Tibial nerve (tissue), 4 donors: Measurements from ENCODE around the gene TYW1. TPM values are rescaled to one million over a fixed set of nuclear protein-coding genes. Genes with fewer than 3 reads are reported as not detected.
A peak's percentile ranks its signal among the peaks of the same experiment; 100 is the strongest.
"Not testable (repeated sequence)": the region's sequence is repeated elsewhere in the genome, so short reads cannot be mapped to it uniquely, and the experiment has no call there.

Experiments
- DNase-seq, 2 donors: peaks; one replicate each; pipeline ENCODE4 v3.0.0-alpha.2; 2019; ENCODE audit warnings: low spot score in 2 of 2
- H3K27ac ChIP-seq, 4 donors: fragments of 200-600 bp; sonication (generic) in 3 of 4; one replicate each; pipeline ENCODE4 v1.5.1; 2017 to 2019; ENCODE audit warnings: mild to moderate bottlenecking in 1 of 4
- H3K27me3 ChIP-seq, 2 donors: fragments of 200-600 bp; sonication (generic) in 1 of 2; one replicate each; pipeline versions ENCODE4 v1.5.1 to v1.6.0; 2017 to 2019
- H3K36me3 ChIP-seq, 3 donors: fragments of 200-600 bp; sonication (generic); one replicate each; pipeline ENCODE4 v1.5.1; 2018 to 2019
- H3K4me1 ChIP-seq, 4 donors: fragments of 200-600 bp; sonication (generic) in 3 of 4; one replicate each; pipeline ENCODE4 v1.5.1; 2017 to 2019
- H3K4me3 ChIP-seq, 4 donors: fragments of 200-600 bp; sonication (generic) in 3 of 4; one replicate each; pipeline ENCODE4 v1.5.1; 2017 to 2019; ENCODE audit warnings: mild to moderate bottlenecking in 1 of 4, moderate library complexity in 1 of 4
- H3K9me3 ChIP-seq, 4 donors: fragments of 200-600 bp; sonication (generic) in 3 of 4; one replicate each; pipeline ENCODE4 v1.5.1; 2017 to 2019
- EP300 ChIP-seq, 2 donors: sonication (generic); formaldehyde crosslinking; IDR thresholded peaks; one replicate each; pipeline ENCODE4 v1.6.1; 2017; ENCODE audit warnings: antibody characterized with exemption in 2 of 2, mild to moderate bottlenecking in 1 of 2
- POLR2A ChIP-seq, 2 donors: fragments of 450-650 bp; IDR thresholded peaks; one replicate each; pipeline ENCODE4 v1.6.1; 2017; ENCODE audit warnings: antibody characterized with exemption in 2 of 2, mild to moderate bottlenecking in 2 of 2, moderate library complexity in 2 of 2
- WGBS, 2 donors: methylation state at CpG; one replicate each; pipeline ENCODE4 v1.1.5; 2018; 5-methylcytosine and 5-hydroxymethylcytosine counted together
- total RNA-seq, 4 donors: library from RNA; depleted of rRNA; stranded (reverse); fragments of >200 nt; gene quantifications; one replicate each; pipeline ENCODE4 v1.1.0, GENCODE V29; 2016
- TF ChIP-seq, protein P1 (sequence below), 5 experiments: fragments of 200-600 bp in 3 of 5; fragments of 450-650 bp in 2 of 5; sonication (generic) in 3 of 5; IDR thresholded peaks; one replicate each; pipeline ENCODE4 v1.5.1; 2016 to 2019; ENCODE audit warnings: antibody characterized with exemption in 5 of 5, mild to moderate bottlenecking in 3 of 5, moderate library complexity in 2 of 5

Gene TYW1
- total RNA-seq, 4 donors from 2014 or later, result 18.6 to 53.1 (median 28.3) TPM

DNA sequence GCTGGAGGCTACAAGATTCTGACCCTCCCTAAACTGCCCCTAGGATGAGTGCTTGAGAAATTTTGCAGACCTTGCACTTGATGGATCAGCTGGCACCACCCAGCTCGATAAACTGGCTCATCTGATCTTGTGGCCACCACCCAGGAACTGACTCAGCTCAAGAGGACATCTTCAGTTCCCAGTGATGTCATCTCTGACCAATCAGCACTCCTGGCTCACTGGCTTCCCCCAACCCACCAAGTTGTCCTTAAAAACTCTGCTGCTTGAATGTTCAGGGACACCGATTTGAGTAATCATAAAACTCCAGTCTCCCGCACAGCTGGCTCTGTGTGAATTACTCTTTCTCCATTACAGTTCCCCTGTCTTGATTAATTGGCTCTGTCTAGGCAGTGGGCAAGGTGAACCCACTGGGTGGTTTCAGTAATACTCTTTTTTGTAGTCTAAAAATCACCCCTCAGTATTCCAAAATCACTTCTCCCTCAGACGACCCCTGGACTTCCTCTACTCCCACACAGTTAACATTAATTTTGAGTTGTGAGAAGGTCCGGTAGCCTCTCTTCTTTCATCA is 229.8 kb downstream of the TYW1 start:
- H3K27ac ChIP-seq, H3K36me3 ChIP-seq, H3K4me3 ChIP-seq, H3K9me3 ChIP-seq, H3K27me3 ChIP-seq, H3K4me1 ChIP-seq: not testable (repeated sequence)
- WGBS, 2 donors, result 32 to 35% methylated on average over 5 of the region's 5 CpGs
- peak in 1 of 2 donors; percentile 7 for DNase-seq

DNA sequence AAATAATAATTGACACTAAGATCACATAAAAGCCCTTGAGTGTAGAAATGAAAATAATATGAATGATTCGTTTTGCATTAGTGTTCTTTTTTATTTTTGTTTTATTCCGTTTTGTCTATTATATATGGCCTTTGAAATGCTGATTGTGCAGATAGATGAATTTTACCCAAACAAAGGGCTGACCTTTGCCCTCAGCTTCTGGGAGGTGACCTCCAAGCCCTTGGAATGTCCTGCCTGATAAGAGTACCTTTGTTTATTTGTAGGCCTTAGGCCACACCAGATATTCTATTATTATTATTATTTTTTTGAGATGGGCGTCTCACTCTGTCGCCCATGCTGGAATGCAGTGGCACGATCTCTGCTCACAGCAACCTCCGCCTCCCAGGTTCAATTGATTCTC is 230.3 kb downstream of the TYW1 start:
- H3K4me1 ChIP-seq, H3K9me3 ChIP-seq, H3K27me3 ChIP-seq, DNase-seq, H3K4me3 ChIP-seq, H3K27ac ChIP-seq, H3K36me3 ChIP-seq: not testable (repeated sequence)
- WGBS, 2 donors, result 47 to 63% methylated on average over 6 of the region's 6 CpGs

DNA sequence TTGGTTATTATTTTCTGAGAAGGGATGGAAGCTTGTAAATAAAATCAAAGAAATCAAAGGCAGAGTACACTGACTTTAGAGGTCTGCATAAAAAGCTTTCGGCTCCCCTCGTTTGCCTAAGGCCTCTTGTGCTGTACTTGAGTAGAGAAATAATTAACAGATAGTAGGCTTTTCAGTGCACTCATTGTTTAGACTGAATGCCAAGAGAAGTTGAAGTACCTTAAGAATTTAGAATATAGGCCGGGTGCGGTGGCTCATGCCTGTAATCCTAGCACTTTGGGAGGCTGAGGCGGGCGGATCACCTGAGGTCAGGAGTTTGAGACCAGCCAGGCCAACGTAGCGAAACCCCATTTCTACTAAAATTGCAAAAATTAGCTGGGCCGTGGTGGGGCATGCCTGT is 232.4 kb downstream of the TYW1 start:
- WGBS, 2 donors, result 83 to 85% methylated on average over 9 of the region's 9 CpGs
- not testable (repeated sequence) for H3K4me3 ChIP-seq, H3K9me3 ChIP-seq, H3K27me3 ChIP-seq, H3K36me3 ChIP-seq, DNase-seq, H3K4me1 ChIP-seq, H3K27ac ChIP-seq

DNA sequence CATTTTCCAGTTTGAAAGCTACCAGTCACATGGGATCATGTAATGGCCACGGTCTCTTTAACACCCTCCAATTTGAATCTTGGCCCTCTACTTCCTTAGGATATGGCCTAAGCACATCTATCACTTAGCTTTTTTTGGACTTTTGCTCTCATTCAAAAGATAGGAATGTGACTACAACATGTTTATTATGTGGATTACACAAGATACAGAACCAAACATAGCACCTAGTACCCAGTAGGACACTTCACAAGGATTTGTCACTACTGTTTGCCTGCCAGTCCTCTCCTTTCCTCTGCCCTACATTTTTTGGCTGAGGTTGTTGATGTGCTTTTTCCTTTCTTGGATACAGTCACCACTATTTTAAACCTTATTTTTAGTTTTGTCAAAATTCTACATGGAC is 233.4 kb downstream of the TYW1 start:
- WGBS, 2 donors, result 22 to 50% methylated on average over 1 of the region's 1 CpG
- not testable (repeated sequence) for H3K27me3 ChIP-seq, DNase-seq, H3K4me3 ChIP-seq, H3K4me1 ChIP-seq, H3K27ac ChIP-seq, H3K36me3 ChIP-seq, H3K9me3 ChIP-seq

DNA sequence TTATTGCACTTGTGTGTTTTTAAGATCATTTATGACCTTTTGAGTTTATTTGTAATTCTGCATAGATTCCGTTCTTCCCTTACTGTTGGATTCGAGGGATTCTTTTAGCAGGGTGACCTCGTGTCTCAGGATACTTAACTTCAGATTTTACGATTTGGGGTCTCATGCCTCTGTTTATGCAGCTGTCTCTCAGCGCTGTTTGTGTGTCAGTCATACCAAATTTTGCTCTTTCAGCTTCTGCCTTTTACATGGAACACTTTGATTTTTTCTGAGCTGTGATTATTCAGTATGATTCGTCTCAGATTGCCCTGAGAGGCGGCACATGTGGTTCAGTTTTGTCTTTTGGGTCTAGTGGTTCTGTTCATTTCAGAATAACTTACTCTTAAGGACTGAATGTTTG is 236.9 kb downstream of the TYW1 start:
- 50 to 60% methylated on average over 7 of the region's 7 CpGs for WGBS, 2 donors
- H3K4me1 ChIP-seq, H3K9me3 ChIP-seq, H3K4me3 ChIP-seq, H3K27ac ChIP-seq, H3K36me3 ChIP-seq, DNase-seq, H3K27me3 ChIP-seq: not testable (repeated sequence)

DNA sequence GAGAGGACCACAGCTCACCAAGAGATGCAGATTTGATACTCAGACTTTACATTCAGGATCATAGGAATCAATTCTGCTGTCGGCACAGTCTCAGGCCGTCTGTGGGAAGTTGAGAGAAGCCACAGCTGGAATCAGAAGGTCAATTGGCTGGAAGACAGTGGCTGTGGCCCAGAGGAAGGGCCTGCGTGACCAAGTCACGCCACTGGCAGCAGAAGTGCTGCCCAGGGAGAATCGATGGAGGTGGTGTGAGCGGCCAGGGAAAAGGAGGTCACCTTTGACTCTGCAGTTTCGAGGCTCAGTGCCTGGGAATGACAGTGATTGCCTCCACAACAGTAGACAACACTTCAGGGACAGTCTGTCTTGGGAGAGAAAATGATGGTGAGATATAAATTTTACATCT is 239.6 kb downstream of the TYW1 start:
- not testable (repeated sequence) for H3K27me3 ChIP-seq, DNase-seq, H3K4me1 ChIP-seq, H3K9me3 ChIP-seq, H3K4me3 ChIP-seq, H3K27ac ChIP-seq
- WGBS, 2 donors, result 51 to 56% methylated on average over 7 of the region's 7 CpGs
- H3K36me3 ChIP-seq, result peaks cover 0 to 13% (median 0%) of the 10 kb centered on the region in 3 donors

DNA sequence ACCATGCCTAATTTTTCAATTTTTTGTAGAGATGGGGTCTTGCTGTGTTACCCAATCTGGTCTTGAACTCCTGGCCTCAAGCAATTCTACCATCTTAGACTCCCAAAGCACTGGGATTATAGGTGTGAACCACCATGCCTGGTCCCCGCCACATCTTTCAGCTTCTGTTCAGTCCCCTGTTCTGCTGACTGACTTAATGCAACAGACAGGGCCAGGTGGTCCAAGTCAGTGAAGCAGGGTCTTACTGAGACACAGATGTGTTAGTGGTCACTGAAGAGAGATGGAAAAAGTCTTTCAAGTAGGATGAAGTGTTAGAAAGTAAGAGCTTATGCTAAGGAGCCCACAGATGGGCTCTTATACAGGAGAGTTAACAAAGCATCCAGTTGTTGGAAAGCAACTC is 246.2 kb downstream of the TYW1 start:
- not testable (repeated sequence) for H3K27me3 ChIP-seq, H3K9me3 ChIP-seq, H3K4me3 ChIP-seq, H3K4me1 ChIP-seq, H3K27ac ChIP-seq, DNase-seq
- 93 to 100% methylated on average over 1 of the region's 1 CpG for WGBS, 2 donors
- H3K36me3 ChIP-seq, result peaks cover 0 to 13% (median 0%) of the 10 kb centered on the region in 3 donors

DNA sequence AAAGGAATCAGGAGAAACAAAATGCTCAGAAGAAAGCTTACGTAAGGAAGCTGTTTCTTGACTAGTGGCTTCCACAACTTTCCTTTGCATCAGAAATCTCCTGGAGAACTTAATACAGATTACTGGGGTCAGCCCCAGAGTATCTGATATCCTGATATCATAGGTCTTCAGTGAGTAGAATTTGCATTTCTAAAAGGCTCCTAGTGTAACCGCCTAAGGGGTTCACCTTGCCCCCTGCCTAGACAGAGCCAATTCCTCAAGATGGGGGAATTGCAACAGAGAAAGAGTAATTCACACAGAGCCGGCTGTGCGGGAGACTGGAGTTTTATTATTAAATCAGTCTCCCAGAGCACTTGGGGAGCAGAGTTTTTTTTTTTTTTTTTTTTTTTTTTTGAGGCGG is 251.7 kb downstream of the TYW1 start:
- H3K4me1 ChIP-seq, DNase-seq: not testable (repeated sequence)
- WGBS, 2 donors, result 93 to 99% methylated on average over 5 of the region's 5 CpGs

DNA sequence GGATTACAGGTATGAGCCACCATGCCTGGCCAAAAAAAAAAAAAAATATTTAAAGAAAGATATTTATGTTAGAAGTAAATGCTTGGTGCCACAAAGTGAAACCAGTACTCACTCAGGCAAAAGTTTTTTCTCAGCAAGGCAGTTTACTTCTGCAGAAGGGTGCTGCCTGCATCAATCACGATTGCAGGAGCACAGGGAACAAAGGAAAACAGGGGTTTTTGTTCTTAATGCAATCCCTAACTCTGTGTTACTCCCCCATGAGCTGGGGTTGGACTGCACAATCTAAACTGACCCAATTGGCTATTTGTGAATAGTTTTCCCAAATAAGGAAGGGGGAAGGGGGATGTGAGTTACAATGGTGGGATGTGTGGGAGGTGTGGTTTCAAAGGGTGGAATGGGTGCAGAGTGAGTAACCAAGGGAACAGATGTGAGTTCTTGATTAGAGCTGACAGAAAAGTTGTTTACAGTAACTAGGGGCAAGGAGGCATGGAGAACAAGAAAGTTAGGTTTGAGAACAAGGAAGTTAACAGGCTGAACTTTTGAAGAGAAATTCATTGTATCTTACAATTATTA is 255.4 kb downstream of the TYW1 start:
- Histone ChIP-seq H3K36me3 (peaks cover 0 to 30% (median 0%) of the 10 kb centered on the region in 3 donors), H3K4me1 (no peaks in the 10 kb centered on the region), H3K4me3 (no peak overlapping the region), H3K27me3 (no peaks in the 10 kb centered on the region), H3K27ac (no peak overlapping the region), H3K9me3 (peaks cover 0 to 11% (median 0%) of the 10 kb centered on the region in 4 donors)
- no peak for DNase-seq
- WGBS, 2 donors, result 85 to 90% methylated on average over 1 of the region's 1 CpG
- TF ChIP-seq POLR2A (IDR thresholded peaks at IDR 0.05) (no peak), EP300 (IDR thresholded peaks at IDR 0.05) (no peak)
- TF ChIP-seq, protein P1, sequence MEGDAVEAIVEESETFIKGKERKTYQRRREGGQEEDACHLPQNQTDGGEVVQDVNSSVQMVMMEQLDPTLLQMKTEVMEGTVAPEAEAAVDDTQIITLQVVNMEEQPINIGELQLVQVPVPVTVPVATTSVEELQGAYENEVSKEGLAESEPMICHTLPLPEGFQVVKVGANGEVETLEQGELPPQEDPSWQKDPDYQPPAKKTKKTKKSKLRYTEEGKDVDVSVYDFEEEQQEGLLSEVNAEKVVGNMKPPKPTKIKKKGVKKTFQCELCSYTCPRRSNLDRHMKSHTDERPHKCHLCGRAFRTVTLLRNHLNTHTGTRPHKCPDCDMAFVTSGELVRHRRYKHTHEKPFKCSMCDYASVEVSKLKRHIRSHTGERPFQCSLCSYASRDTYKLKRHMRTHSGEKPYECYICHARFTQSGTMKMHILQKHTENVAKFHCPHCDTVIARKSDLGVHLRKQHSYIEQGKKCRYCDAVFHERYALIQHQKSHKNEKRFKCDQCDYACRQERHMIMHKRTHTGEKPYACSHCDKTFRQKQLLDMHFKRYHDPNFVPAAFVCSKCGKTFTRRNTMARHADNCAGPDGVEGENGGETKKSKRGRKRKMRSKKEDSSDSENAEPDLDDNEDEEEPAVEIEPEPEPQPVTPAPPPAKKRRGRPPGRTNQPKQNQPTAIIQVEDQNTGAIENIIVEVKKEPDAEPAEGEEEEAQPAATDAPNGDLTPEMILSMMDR (IDR thresholded peaks at IDR 0.05), result no peak

More for the DNA sequence above, 251.7 kb downstream of the TYW1 start:
- not testable (repeated sequence) for H3K4me3 ChIP-seq, H3K27ac ChIP-seq, H3K27me3 ChIP-seq
- Histone ChIP-seq H3K36me3 (peaks cover 0 to 30% (median 0%) of the 10 kb centered on the region in 3 donors), H3K9me3 (peaks cover 0 to 17% (median 0%) of the 10 kb centered on the region in 4 donors)

DNA sequence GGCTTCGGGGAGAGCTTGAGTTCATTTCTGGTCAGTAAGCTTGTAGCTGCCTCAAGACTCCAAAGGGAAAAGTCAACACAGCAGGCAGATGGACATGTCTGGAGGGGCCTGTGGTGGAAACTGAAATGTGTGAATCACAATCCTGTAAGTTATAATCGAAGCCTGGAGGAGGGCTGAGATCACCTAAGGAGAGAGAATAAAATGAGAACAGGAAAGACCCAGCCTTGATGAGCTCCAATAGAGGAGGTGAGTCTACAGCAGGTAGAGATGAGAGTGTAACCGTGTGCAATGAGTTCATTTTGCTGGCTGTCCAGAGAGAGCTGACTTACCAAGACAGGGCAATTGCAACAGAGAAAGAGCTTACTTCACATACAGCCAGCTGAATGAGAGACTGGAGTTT is 258.4 kb downstream of the TYW1 start:
- not testable (repeated sequence) for H3K4me3 ChIP-seq, H3K4me1 ChIP-seq, H3K27ac ChIP-seq, H3K27me3 ChIP-seq, DNase-seq
- Histone ChIP-seq H3K9me3 (peaks cover 0 to 11% (median 0%) of the 10 kb centered on the region in 4 donors), H3K36me3 (peaks cover 0 to 29% (median 0%) of the 10 kb centered on the region in 3 donors)
- 95% methylated on average over 2 to 3 of the region's 3 CpGs for WGBS, 2 donors

DNA sequence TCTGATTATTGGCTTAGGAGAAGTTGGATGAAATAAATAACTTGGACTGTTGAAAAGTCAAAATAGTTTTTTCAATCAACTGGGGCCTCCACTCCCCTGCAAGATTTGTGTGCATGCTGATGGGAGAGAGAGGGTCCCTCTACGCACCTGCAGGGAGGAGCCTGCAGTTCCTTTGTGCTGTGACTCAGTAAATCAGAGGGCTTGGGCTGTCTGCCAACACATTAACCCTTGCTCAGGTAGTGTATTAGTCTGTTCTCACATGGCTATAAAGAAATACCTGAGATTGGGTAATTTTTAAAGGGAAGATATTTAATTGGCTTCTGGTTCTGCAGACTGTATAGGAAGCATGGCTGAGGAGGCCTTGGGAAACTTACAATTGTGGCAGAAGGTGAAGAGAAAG is 261.1 kb downstream of the TYW1 start:
- H3K9me3 ChIP-seq, H3K36me3 ChIP-seq, H3K4me1 ChIP-seq, H3K27me3 ChIP-seq, H3K4me3 ChIP-seq, H3K27ac ChIP-seq, DNase-seq: not testable (repeated sequence)
- WGBS, 2 donors, result 67 to 72% methylated on average over 1 of the region's 1 CpG

DNA sequence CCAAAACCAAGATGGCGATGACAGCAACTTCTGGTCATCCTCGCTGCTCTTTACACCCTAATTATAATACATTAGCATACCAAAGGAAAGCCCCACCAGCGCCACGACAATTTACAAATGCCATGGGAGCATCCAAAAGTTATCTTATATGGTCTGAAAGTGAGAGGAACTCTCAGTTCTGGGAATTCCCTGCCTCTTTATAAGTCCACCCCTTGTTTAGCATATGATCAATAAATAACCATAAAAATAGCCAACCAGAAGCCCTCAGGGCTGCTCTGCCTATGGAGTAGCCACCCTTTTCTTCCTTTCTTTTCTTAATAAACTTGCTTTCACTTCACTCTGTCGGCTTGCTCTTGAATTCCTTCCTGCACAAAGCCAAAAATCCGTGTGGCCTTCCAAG is 262.7 kb downstream of the TYW1 start:
- not testable (repeated sequence) for H3K4me3 ChIP-seq, H3K4me1 ChIP-seq, H3K27ac ChIP-seq, H3K27me3 ChIP-seq, H3K9me3 ChIP-seq, DNase-seq
- 89 to 91% methylated on average over 6 of the region's 6 CpGs for WGBS, 2 donors
- H3K36me3 ChIP-seq, result peaks cover 0 to 18% (median 0%) of the 10 kb centered on the region in 3 donors

DNA sequence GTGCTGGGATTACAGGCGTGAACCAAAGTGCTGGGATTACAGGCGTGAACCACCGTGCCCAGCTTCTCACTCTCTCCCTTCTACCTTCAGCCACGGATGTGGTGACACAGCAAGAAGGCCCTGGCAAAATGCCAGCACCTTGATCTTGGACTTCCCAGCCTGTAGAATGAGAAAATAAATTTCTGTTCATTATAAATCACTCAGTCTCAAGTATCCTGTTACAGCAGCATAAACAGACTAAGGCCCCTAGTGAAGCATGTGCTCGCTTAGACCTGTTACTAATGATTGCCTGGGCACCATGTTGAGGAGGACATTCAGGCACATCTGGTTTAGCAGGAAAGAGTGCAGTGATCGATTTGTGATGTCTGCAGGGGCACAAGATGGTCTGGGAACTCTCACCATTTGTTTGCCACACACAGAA is 263.5 kb downstream of the TYW1 start:
- not testable (repeated sequence) for H3K4me1 ChIP-seq, DNase-seq, H3K4me3 ChIP-seq, H3K27me3 ChIP-seq, H3K9me3 ChIP-seq, H3K27ac ChIP-seq
- peaks cover 0 to 21% (median 0%) of the 10 kb centered on the region in 3 donors for H3K36me3 ChIP-seq
- whole genome bisulfite sequencing, 2 donors, result 82 to 83% methylated on average over 6 of the region's 6 CpGs
